Measurements from ENCODE around the gene CD300LD.

The CD300LD gene

GRCh38 chr17:74591503-74591902 lies 580 bp downstream of the CD300LD start:
- Histone ChIP-seq H3K4me3 (ENCODE audit: insufficient read depth, low read length, poor library complexity, severe bottlenecking) (no peak overlapping the region), H3K79me2 (ENCODE audit: insufficient read depth, low read length) (no peaks in the 10 kb centered on the region), H4K20me1 (ENCODE audit: low read depth, low read length) (no peaks in the 10 kb centered on the region), H3K9ac (ENCODE audit: low read length) (no peak overlapping the region), H3K27ac (ENCODE audit: low read depth, low read length) (no peak overlapping the region), H3K27me3 (ENCODE audit: low read length) (no peaks in the 10 kb centered on the region), H3K9me2 (replicated peaks; ENCODE audit: insufficient read depth, low read length) (no peaks in the 10 kb centered on the region), H3K9me3 (ENCODE audit: insufficient read depth, low read length) (no peaks in the 10 kb centered on the region), H3F3A (ENCODE audit: insufficient read depth) (no peaks in the 10 kb centered on the region), H2AFZ (ENCODE audit: low read depth, low read length, severe bottlenecking) (no peak overlapping the region), H3K4me2 (ENCODE audit: low read depth, low read length, poor library complexity, severe bottlenecking) (no peak overlapping the region), H3K36me3 (ENCODE audit: low read length) (no peaks in the 10 kb centered on the region)
- TF ChIP-seq EZH2phosphoT487 (conservative IDR thresholded peaks at IDR 0.05; ENCODE audit: low read length) = no peak
- TF ChIP-seq CTCF (IDR thresholded peaks at IDR 0.05; ENCODE audit: insufficient read depth, low read length, poor library complexity, severe bottlenecking) = no peak

- no peak overlapping the region for H3K9ac ChIP-seq (ENCODE audit: low read length)
- no peak for TF ChIP-seq EZH2phosphoT487 (conservative IDR thresholded peaks at IDR 0.05; ENCODE audit: low read length)
- no peak for TF ChIP-seq CTCF (IDR thresholded peaks at IDR 0.05; ENCODE audit: insufficient read depth, low read length, poor library complexity, severe bottlenecking)
- H3K36me3 ChIP-seq (ENCODE audit: low read length) = no peaks in the 10 kb centered on the region
- H3K27ac ChIP-seq (ENCODE audit: low read depth, low read length) = no peak overlapping the region
- no peaks in the 10 kb centered on the region for H3K27me3 ChIP-seq (ENCODE audit: low read length)
- no peaks in the 10 kb centered on the region for H4K20me1 ChIP-seq (ENCODE audit: low read depth, low read length)
- H2AFZ ChIP-seq (ENCODE audit: low read depth, low read length, severe bottlenecking) = no peak overlapping the region
- H3K79me2 ChIP-seq (ENCODE audit: insufficient read depth, low read length) = no peaks in the 10 kb centered on the region
- H3K9me2 ChIP-seq (replicated peaks; ENCODE audit: insufficient read depth, low read length) = no peaks in the 10 kb centered on the region
- no peaks in the 10 kb centered on the region for H3F3A ChIP-seq (ENCODE audit: insufficient read depth)
- H3K4me3 ChIP-seq (ENCODE audit: insufficient read depth, low read length, poor library complexity, severe bottlenecking) = no peak overlapping the region
- H3K4me2 ChIP-seq (ENCODE audit: low read depth, low read length, poor library complexity, severe bottlenecking) = no peak overlapping the region
- no peaks in the 10 kb centered on the region for H3K9me3 ChIP-seq (ENCODE audit: insufficient read depth, low read length)
Observed at GRCh38 chr17:74585711-74586110, 6.4 kb downstream of the CD300LD start.

GRCh38 chr17:74584292-74585060 lies 7.6 kb downstream of the CD300LD start:
- Histone ChIP-seq H3K9me2 (replicated peaks; ENCODE audit: insufficient read depth, low read length) (no peaks in the 10 kb centered on the region), H3K36me3 (ENCODE audit: low read length) (no peaks in the 10 kb centered on the region), H3K4me2 (ENCODE audit: low read depth, low read length, poor library complexity, severe bottlenecking) (no peak overlapping the region), H2AFZ (ENCODE audit: low read depth, low read length, severe bottlenecking) (no peak overlapping the region), H3K27me3 (ENCODE audit: low read length) (no peaks in the 10 kb centered on the region), H3K9me3 (ENCODE audit: insufficient read depth, low read length) (no peaks in the 10 kb centered on the region), H3F3A (ENCODE audit: insufficient read depth) (no peaks in the 10 kb centered on the region), H3K4me3 (ENCODE audit: insufficient read depth, low read length, poor library complexity, severe bottlenecking) (no peak overlapping the region), H4K20me1 (ENCODE audit: low read depth, low read length) (no peaks in the 10 kb centered on the region), H3K79me2 (ENCODE audit: insufficient read depth, low read length) (no peaks in the 10 kb centered on the region), H3K27ac (ENCODE audit: low read depth, low read length) (no peak overlapping the region), H3K9ac (ENCODE audit: low read length) (no peak overlapping the region)
- TF ChIP-seq CTCF (IDR thresholded peaks at IDR 0.05; ENCODE audit: insufficient read depth, low read length, poor library complexity, severe bottlenecking) = no peak
- TF ChIP-seq EZH2phosphoT487 (conservative IDR thresholded peaks at IDR 0.05; ENCODE audit: low read length) = no peak

Measured in SU-DHL-6 (cell line).